Sigmoid colon (tissue), 7 donors: ENCODE results near the gene TASOR2. TPM values are rescaled to one million over a fixed set of nuclear protein-coding genes. Genes with fewer than 3 reads are reported as not detected.

ENCODE experiments used
- DNase-seq: peaks from one replicate; pipeline ENCODE4 v3.0.0-alpha.2; 2019
- H3K27ac ChIP-seq, 4 donors: fragments of 200-600 bp; sonication (generic); one replicate each; pipeline ENCODE4 v1.5.1; 2016 to 2019; ENCODE audit warnings: mild to moderate bottlenecking in 1 of 4
- H3K27me3 ChIP-seq, 3 donors: fragments of 200-600 bp; sonication (generic); one replicate each; pipeline ENCODE4 v1.5.1; 2019; ENCODE audit warnings: mild to moderate bottlenecking in 1 of 3
- H3K36me3 ChIP-seq, 4 donors: fragments of 200-600 bp; sonication (generic); one replicate each; pipeline ENCODE4 v1.5.1; 2016 to 2019
- H3K4me1 ChIP-seq, 4 donors: fragments of 200-600 bp; sonication (generic); one replicate each; pipeline ENCODE4 v1.5.1; 2017 to 2019
- H3K4me3 ChIP-seq, 4 donors: fragments of 200-600 bp; sonication (generic); one replicate each; pipeline ENCODE4 v1.5.1; 2017 to 2019; ENCODE audit warnings: mild to moderate bottlenecking in 2 of 4, moderate library complexity in 1 of 4
- H3K9me3 ChIP-seq, 4 donors: fragments of 200-600 bp in 3 of 4; sonication (generic) in 3 of 4; one replicate each; pipeline versions ENCODE4 v1.5.1 to v1.6.1; 2013 to 2019
- CTCF ChIP-seq, 4 experiments: fragments of 450-650 bp in 3 of 4; fragments of 200-600 bp in 1 of 4; IDR thresholded peaks; one replicate each; pipeline ENCODE4 v1.5.1; 2016 to 2019; ENCODE audit warnings: antibody characterized with exemption in 4 of 4, mild to moderate bottlenecking in 3 of 4, moderate library complexity in 2 of 4
- EP300 ChIP-seq, 4 donors: sonication (generic); formaldehyde crosslinking; IDR thresholded peaks; one replicate each; pipeline ENCODE4 v1.6.1; 2017; ENCODE audit warnings: antibody characterized with exemption in 4 of 4
- POLR2A ChIP-seq, 2 donors: fragments of 450-650 bp; IDR thresholded peaks; one replicate each; pipeline ENCODE4 v1.6.1; 2016; ENCODE audit warnings: antibody characterized with exemption in 2 of 2, mild to moderate bottlenecking in 2 of 2, moderate library complexity in 2 of 2
- POLR2AphosphoS5 ChIP-seq, 4 donors: sonication (generic); formaldehyde crosslinking; IDR thresholded peaks; one replicate each; pipeline ENCODE4 v1.6.1; 2017; ENCODE audit warnings: antibody characterized with exemption in 4 of 4
- WGBS, 2 donors: extraction: QIAGEN DNeasy Blood & Tissue Kit; methylation state at CpG; one replicate each; pipeline ENCODE4 v1.1.7; 2013; 5-methylcytosine and 5-hydroxymethylcytosine counted together
- intact Hi-C: fragments of 100-400 bp; cut with DNase I; formaldehyde crosslinking; loops from one replicate; pipeline ENCODE4 v1.15.1; 2023
- polyA plus RNA-seq, 3 donors: library from polyadenylated mRNA; stranded (reverse); fragments of 200-250 nt; gene quantifications; one replicate each; pipeline ENCODE4 v1.2.3, GENCODE V29; 2013
- total RNA-seq, 4 donors: library from RNA; depleted of rRNA; stranded (reverse); fragments of >200 nt; gene quantifications; one replicate each; pipeline ENCODE4 v1.1.0, GENCODE V29; 2016
- donor health status: healthy with polysubstance abuse.
- donor health status: Bipolar disorder and iron deficiency.
- donor health status: healthy.

Gene TASOR2
- total and polyA plus RNA-seq, 7 donors: 3.5 to 66.7 (median 56.6) TPM

- TF ChIP-seq POLR2AphosphoS5 (IDR thresholded peaks at IDR 0.05) (no peak), CTCF (IDR thresholded peaks at IDR 0.05) (no peak)
- no peaks in the 10 kb centered on the region for H3K36me3 ChIP-seq
- intact Hi-C loops: no loop called here
- no peak overlapping the region for H3K27ac ChIP-seq
- WGBS, 2 donors: 96 to 98% methylated on average over 3 of the region's 3 CpGs
- no peak for DNase-seq
- peaks cover 0 to 44% (median 31%) of the 10 kb centered on the region in 4 donors for H3K4me1 ChIP-seq
- H3K4me3 ChIP-seq: no peak overlapping the region
- no peaks in the 10 kb centered on the region for H3K27me3 ChIP-seq
- no peaks in the 10 kb centered on the region for H3K9me3 ChIP-seq
Observed at GRCh38 chr10:5688587-5688986, 3.9 kb downstream of the TASOR2 start.

- Histone ChIP-seq H3K27ac (no peak overlapping the region), H3K4me3 (no peak overlapping the region), H3K4me1 (peaks cover 0 to 32% (median 19%) of the 10 kb centered on the region in 4 donors), H3K9me3 (no peaks in the 10 kb centered on the region), H3K36me3 (no peaks in the 10 kb centered on the region), H3K27me3 (no peaks in the 10 kb centered on the region)
- 46 to 76% methylated on average over 8 of the region's 8 CpGs for WGBS, 2 donors
- intact Hi-C loops: no loop called here
- DNase-seq: no peak
- TF ChIP-seq EP300 (IDR thresholded peaks at IDR 0.05): no peak
- TF ChIP-seq POLR2AphosphoS5 (IDR thresholded peaks at IDR 0.05): no peak
- TF ChIP-seq POLR2A (IDR thresholded peaks at IDR 0.05): no peak
- TF ChIP-seq CTCF (IDR thresholded peaks at IDR 0.05): no peak
Observed at GRCh38 chr10:5691786-5692185, 7.1 kb downstream of the TASOR2 start.

GRCh38 chr10:5692461-5693358 lies 8.1 kb downstream of the TASOR2 start:
- TF ChIP-seq CTCF (IDR thresholded peaks at IDR 0.05) (no peak), POLR2A (IDR thresholded peaks at IDR 0.05) (no peak), EP300 (IDR thresholded peaks at IDR 0.05) (no peak), POLR2AphosphoS5 (IDR thresholded peaks at IDR 0.05) (no peak)
- intact Hi-C loops: no loop called here
- no peaks in the 10 kb centered on the region for H3K36me3 ChIP-seq
- DNase-seq: peak; percentile 66
- peak overlapping the region in 2 of 4 donors; percentile 42 for H3K27ac ChIP-seq
- H3K4me1 ChIP-seq: peaks cover 0 to 26% (median 17%) of the 10 kb centered on the region in 4 donors
- peak overlapping the region; percentile 25 to 55 (median 48) for H3K4me3 ChIP-seq
- 2 to 8% methylated on average over 49 of the region's 49 CpGs for WGBS, 2 donors
- H3K9me3 ChIP-seq: no peaks in the 10 kb centered on the region
- no peaks in the 10 kb centered on the region for H3K27me3 ChIP-seq

- WGBS, 2 donors: 35 to 66% methylated on average over 1 of the region's 1 CpG
- no peaks in the 10 kb centered on the region for H3K9me3 ChIP-seq
- peaks cover 0 to 26% (median 17%) of the 10 kb centered on the region in 4 donors for H3K4me1 ChIP-seq
- intact Hi-C loops: no loop called here
- no peaks in the 10 kb centered on the region for H3K27me3 ChIP-seq
- H3K27ac ChIP-seq: no peak overlapping the region
- H3K36me3 ChIP-seq: no peaks in the 10 kb centered on the region
- H3K4me3 ChIP-seq: no peak overlapping the region
- TF ChIP-seq POLR2A (IDR thresholded peaks at IDR 0.05) (no peak), POLR2AphosphoS5 (IDR thresholded peaks at IDR 0.05) (no peak), CTCF (IDR thresholded peaks at IDR 0.05) (no peak), EP300 (IDR thresholded peaks at IDR 0.05) (no peak)
- DNase-seq: no peak
Observed at GRCh38 chr10:5694573-5694972, 9.9 kb downstream of the TASOR2 start.
